Nephron progenitor cell (in vitro differentiated cells): Measurements from ENCODE around the gene CDH4.

Experiments
- DNase-seq: peaks from one replicate; pipeline ENCODE4 v3.0.0; 2021
- H3K27ac Mint-ChIP-seq: 2 replicates; pipeline ENCODE4 v1.8.0; 2021; ENCODE audit warnings: mild to moderate bottlenecking, moderate library complexity, mixed read lengths
- H3K27me3 Mint-ChIP-seq: 2 replicates; pipeline ENCODE4 v1.8.0; 2021; ENCODE audit warnings: mild to moderate bottlenecking, low read depth, mixed read lengths; ENCODE audit not compliant: poor library complexity
- H3K36me3 Mint-ChIP-seq: 2 replicates; pipeline ENCODE4 v1.8.0; 2021; ENCODE audit warnings: low read depth, mixed read lengths
- H3K4me1 Mint-ChIP-seq: 2 replicates; pipeline ENCODE4 v1.8.0; 2021; ENCODE audit warnings: mixed read lengths
- H3K4me3 Mint-ChIP-seq: 2 replicates; pipeline ENCODE4 v1.8.0; 2021; ENCODE audit warnings: mild to moderate bottlenecking, moderate library complexity, mixed read lengths
- H3K9me3 Mint-ChIP-seq: 2 replicates; pipeline ENCODE4 v1.8.0; 2021; ENCODE audit warnings: mild to moderate bottlenecking, moderate library complexity, mixed read lengths
- TF ChIP-seq, protein P1 (sequence below): fragments of 200-600 bp; sonication (generic); IDR thresholded peaks from 2 replicates; pipeline ENCODE4 v1.5.0; 2021; ENCODE audit warnings: antibody characterized with exemption

Gene CDH4

DNA sequence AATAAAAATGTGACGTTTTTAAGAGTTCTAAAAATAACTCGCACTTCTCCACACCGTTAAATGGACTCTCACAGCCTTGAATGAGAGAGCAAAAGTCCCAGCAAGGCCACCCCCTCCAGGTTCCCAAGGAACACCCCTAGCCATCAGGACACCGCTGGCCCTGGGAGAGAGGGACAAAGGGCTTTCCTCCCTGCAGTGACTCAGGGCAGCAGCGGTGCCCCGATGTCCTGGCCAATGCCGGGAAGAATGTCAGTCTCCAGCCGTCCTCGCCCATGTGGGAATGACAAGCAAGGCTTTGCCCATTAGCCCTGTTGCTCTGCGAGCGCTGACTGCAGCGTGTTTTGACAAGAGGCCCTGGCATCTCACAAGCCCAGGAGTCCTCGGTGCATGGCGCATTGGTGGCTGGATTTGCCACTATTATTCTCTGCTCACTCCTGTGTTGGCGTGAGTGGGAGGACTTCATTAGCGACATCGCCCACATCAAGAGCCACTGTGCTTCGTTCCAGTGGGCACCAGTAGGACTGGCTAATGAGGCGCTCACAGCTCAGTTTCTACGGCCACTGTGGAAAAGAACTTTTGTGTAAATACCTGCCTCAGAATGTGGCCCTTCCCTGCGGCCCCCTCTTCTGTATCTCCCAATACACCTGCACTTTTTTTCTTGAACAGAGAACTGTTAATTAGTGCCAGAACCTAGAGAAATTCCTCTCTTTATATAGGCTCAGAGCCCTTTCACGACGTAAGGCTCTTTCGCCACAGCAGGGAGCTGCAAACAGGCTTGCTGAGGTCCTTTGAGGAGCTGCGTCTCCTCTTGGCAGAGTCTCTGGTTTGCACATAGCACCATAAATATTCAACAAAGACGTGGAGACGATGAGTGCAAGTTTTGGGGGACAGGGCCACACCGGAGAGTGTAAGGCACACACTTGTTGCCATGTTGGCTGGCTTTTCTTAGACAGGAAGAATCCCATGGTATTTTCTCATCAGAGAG is 477.0 kb downstream of the CDH4 start:
- H3K9me3 Mint-ChIP-seq = no peaks in the 10 kb centered on the region
- H3K27me3 Mint-ChIP-seq = peaks cover 8% of the 10 kb centered on the region
- no peaks in the 10 kb centered on the region for H3K36me3 Mint-ChIP-seq
- H3K4me3 Mint-ChIP-seq = no peak overlapping the region
- no peak overlapping the region for H3K27ac Mint-ChIP-seq
- DNase-seq = no peak
- TF ChIP-seq, protein P1, sequence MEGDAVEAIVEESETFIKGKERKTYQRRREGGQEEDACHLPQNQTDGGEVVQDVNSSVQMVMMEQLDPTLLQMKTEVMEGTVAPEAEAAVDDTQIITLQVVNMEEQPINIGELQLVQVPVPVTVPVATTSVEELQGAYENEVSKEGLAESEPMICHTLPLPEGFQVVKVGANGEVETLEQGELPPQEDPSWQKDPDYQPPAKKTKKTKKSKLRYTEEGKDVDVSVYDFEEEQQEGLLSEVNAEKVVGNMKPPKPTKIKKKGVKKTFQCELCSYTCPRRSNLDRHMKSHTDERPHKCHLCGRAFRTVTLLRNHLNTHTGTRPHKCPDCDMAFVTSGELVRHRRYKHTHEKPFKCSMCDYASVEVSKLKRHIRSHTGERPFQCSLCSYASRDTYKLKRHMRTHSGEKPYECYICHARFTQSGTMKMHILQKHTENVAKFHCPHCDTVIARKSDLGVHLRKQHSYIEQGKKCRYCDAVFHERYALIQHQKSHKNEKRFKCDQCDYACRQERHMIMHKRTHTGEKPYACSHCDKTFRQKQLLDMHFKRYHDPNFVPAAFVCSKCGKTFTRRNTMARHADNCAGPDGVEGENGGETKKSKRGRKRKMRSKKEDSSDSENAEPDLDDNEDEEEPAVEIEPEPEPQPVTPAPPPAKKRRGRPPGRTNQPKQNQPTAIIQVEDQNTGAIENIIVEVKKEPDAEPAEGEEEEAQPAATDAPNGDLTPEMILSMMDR = no peak
- H3K4me1 Mint-ChIP-seq = peaks cover 31% of the 10 kb centered on the region

DNA sequence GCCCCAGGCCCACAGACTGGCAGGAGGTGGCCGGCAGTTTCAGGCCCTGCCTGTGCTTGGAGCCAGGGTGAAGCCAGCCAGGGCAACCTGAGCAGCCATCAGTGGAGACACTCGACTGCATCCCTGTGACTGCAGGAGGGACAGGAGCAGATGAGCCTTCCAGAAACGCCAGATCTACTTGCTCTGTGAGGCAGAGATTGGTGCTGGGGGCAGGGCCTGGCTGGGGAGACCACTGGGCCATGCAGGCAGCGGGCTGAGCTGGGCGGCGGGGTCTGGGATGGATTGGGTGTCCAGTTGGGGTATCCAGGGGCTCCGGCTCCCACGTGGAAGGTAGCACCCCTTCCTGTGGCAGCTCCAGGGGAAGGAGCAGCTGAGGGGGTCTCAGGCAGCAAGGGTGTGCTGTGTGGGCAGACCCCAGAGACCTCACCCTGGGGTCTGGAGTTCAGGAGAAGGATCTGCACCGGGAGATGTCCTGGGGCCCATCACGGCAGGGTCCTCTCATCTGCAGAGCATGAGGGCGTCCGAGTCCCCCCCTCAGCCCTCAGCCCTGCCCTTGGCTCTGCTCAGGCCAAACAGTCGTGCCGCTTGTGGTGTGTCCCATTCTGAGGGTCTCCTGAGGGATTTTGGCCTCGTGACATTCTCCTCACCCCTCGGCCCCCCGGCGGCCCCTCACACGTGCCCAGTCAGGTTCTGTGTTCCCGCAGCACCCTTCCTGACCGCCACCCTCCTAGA is 478.7 kb downstream of the CDH4 start:
- TF ChIP-seq, protein P1 = no peak
- Mint-ChIP-seq H3K9me3 (no peaks in the 10 kb centered on the region), H3K4me1 (peaks cover 37% of the 10 kb centered on the region), H3K27me3 (peaks cover 11% of the 10 kb centered on the region), H3K27ac (peak overlapping the region; percentile 27), H3K36me3 (no peaks in the 10 kb centered on the region), H3K4me3 (no peak overlapping the region)
- no peak for DNase-seq

DNA sequence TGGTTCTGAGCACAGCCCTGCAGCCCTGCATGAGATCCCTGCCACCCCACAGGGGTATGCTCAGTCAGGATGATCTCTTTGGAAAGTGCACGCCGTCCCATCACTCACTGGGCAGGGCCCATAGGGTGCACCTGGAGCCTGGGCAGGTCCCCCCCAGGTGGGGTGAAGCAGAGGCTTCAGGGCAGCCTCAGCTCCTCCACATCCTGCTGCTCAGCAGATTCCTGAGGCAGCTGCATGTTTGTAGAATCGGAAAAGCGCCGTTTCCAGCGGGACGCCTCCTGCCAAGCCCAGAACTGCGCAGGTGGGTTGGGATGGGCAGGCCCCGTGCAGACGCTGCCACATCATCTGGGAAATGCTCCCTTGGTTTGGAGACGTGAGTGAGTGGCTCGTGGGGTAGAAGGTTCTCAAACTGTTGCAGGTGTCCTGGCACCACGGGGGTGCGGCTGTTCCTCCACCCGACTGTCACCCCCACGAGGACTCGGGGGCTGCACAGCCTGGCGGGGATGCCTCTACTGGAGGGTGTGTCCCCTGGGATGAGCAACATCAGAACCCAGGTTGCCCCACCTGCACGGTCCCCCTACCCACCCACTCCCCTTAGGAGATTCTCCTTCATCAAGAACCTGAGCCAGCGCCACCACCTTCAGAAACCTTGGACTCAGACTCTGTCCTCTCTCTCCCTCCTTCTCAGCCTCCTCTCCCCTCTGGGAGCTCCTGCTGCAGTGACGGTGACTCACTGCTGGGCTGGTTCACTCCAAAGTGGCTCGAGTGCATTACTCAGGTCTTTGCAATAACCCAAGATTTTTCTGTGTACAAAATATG is 479.5 kb downstream of the CDH4 start:
- Mint-ChIP-seq H3K27ac (peak overlapping the region; percentile 27), H3K9me3 (no peaks in the 10 kb centered on the region), H3K4me1 (peaks cover 38% of the 10 kb centered on the region), H3K27me3 (peaks cover 15% of the 10 kb centered on the region), H3K36me3 (no peaks in the 10 kb centered on the region), H3K4me3 (no peak overlapping the region)
- DNase-seq = no peak
- TF ChIP-seq, protein P1 = no peak

- no peak for DNase-seq
- Mint-ChIP-seq H3K27ac (no peak overlapping the region), H3K36me3 (no peaks in the 10 kb centered on the region), H3K4me3 (no peak overlapping the region), H3K9me3 (no peaks in the 10 kb centered on the region), H3K4me1 (peaks cover 38% of the 10 kb centered on the region), H3K27me3 (peaks cover 15% of the 10 kb centered on the region)
- TF ChIP-seq, protein P1 = no peak
These were observed 480.6 kb downstream of the CDH4 start for GRCh38 chr20:61732511-61733210.

- Mint-ChIP-seq H3K4me3 (no peak overlapping the region), H3K36me3 (no peaks in the 10 kb centered on the region), H3K27ac (peak overlapping the region; percentile 67), H3K27me3 (peaks cover 15% of the 10 kb centered on the region), H3K9me3 (no peaks in the 10 kb centered on the region), H3K4me1 (peaks cover 38% of the 10 kb centered on the region)
- TF ChIP-seq, protein P1 = no peak
- no peak for DNase-seq
These were observed 481.2 kb downstream of the CDH4 start for GRCh38 chr20:61733216-61733615.
